IMR-90 (cell line): ENCODE data around the gene THRA. TPM values are rescaled to one million over a fixed set of nuclear protein-coding genes. Genes with fewer than 3 reads are reported as not detected.
A peak's percentile ranks its signal among the peaks of the same experiment; 100 is the strongest.

Experiments
- BHLHE40 ChIP-seq: fragments of 150-350 bp; IDR thresholded peaks from 2 replicates; pipeline ENCODE4 v1.6.1; 2016; ENCODE audit warnings: mild to moderate bottlenecking, low read depth, low read length
- USF2 ChIP-seq: fragments of 150-350 bp; IDR thresholded peaks from 2 replicates; pipeline ENCODE4 v1.6.1; 2017; ENCODE audit warnings: mild to moderate bottlenecking, antibody characterized with exemption, low read length, low read depth
- polyA plus RNA-seq, 3 experiments: library from polyadenylated mRNA; depleted of rRNA; stranded (reverse); fragments of >200 nt; gene quantifications; 2 replicates each; pipeline ENCODE4 v1.2.3, GENCODE V29; 2012; ENCODE audit warnings: low replicate concordance in 1 of 3
- total RNA-seq: library from RNA; depleted of rRNA; stranded (reverse); fragments of >200 nt; gene quantifications from 2 replicates; pipeline ENCODE4 v1.2.3, GENCODE V29; 2012

The THRA gene
- total and polyA plus RNA-seq, 2 of the 4 experiments (the other 2 are of a cell fraction) = 22.0 to 23.4 TPM

- TF ChIP-seq USF2 = peak; percentile 2; the same call in 1 of the 2 replicates
- 0 out of 2 replicates have a peak, but pooled peaks have one; percentile 20 for TF ChIP-seq BHLHE40
These were observed 48.7 kb downstream of the THRA start (continued) for GRCh38 chr17:40111221-40112128.
